ENCODE results near the gene SORCS3. TPM values are rescaled to one million over a fixed set of nuclear protein-coding genes. Genes with fewer than 3 reads are reported as not detected.
A peak's percentile ranks its signal among the peaks of the same experiment; 100 is the strongest.

The SORCS3 gene
- total RNA-seq, 1 donor from 2014 or later = 4.2 TPM

- no peaks in the 10 kb centered on the region for H3K36me3 Mint-ChIP-seq
- H3K4me1 Mint-ChIP-seq (ENCODE audit: unreplicated experiment) = peaks cover 5% of the 10 kb centered on the region
- DNase-seq (ENCODE audit: extremely low spot score, unreplicated experiment) = no peak
- H3K27ac Mint-ChIP-seq = no peak overlapping the region
- TF ChIP-seq CTCF (conservative IDR thresholded peaks at IDR 0.05) = peak; percentile 40
- peaks cover 87% of the 10 kb centered on the region for H3K27me3 Mint-ChIP-seq
- H3K4me3 Mint-ChIP-seq = peak overlapping the region; percentile 87
- no peaks in the 10 kb centered on the region for H3K9me3 Mint-ChIP-seq
Measured at GRCh38 chr10:104640339-104641186, 527 bp upstream of the SORCS3 start.

GRCh38 chr10:104641937-104642657, 1.0 kb downstream of the SORCS3 start:
- TF ChIP-seq CTCF (conservative IDR thresholded peaks at IDR 0.05) = no peak
- Mint-ChIP-seq H3K9me3 (no peaks in the 10 kb centered on the region), H3K4me1 (ENCODE audit: unreplicated experiment) (peaks cover 5% of the 10 kb centered on the region), H3K27ac (no peak overlapping the region), H3K36me3 (peaks cover 3% of the 10 kb centered on the region), H3K4me3 (peak overlapping the region; percentile 88), H3K27me3 (peaks cover 88% of the 10 kb centered on the region)
- no peak for DNase-seq (ENCODE audit: extremely low spot score, unreplicated experiment)

- peaks cover 3% of the 10 kb centered on the region for H3K36me3 Mint-ChIP-seq
- H3K27ac Mint-ChIP-seq = no peak overlapping the region
- TF ChIP-seq CTCF (conservative IDR thresholded peaks at IDR 0.05) = peak; percentile 81
- peaks cover 88% of the 10 kb centered on the region for H3K27me3 Mint-ChIP-seq
- H3K4me1 Mint-ChIP-seq (ENCODE audit: unreplicated experiment) = peaks cover 10% of the 10 kb centered on the region
- peak overlapping the region; percentile 88 for H3K4me3 Mint-ChIP-seq
- peak; percentile 85 for DNase-seq (ENCODE audit: extremely low spot score, unreplicated experiment)
- no peaks in the 10 kb centered on the region for H3K9me3 Mint-ChIP-seq
Measured at GRCh38 chr10:104642658-104643302, 1.7 kb downstream of the SORCS3 start.

- Mint-ChIP-seq H3K36me3 (peaks cover 3% of the 10 kb centered on the region), H3K27ac (no peak overlapping the region), H3K9me3 (no peaks in the 10 kb centered on the region), H3K27me3 (peaks cover 88% of the 10 kb centered on the region), H3K4me3 (peak overlapping the region; percentile 88), H3K4me1 (ENCODE audit: unreplicated experiment) (peaks cover 12% of the 10 kb centered on the region)
- no peak for TF ChIP-seq CTCF (conservative IDR thresholded peaks at IDR 0.05)
- no peak for DNase-seq (ENCODE audit: extremely low spot score, unreplicated experiment)
Measured at GRCh38 chr10:104643303-104643663, 2.2 kb downstream of the SORCS3 start.

- H3K9me3 Mint-ChIP-seq = no peaks in the 10 kb centered on the region
- TF ChIP-seq CTCF (conservative IDR thresholded peaks at IDR 0.05) = no peak
- peaks cover 76% of the 10 kb centered on the region for H3K27me3 Mint-ChIP-seq
- H3K36me3 Mint-ChIP-seq = peaks cover 3% of the 10 kb centered on the region
- H3K4me1 Mint-ChIP-seq (ENCODE audit: unreplicated experiment) = peaks cover 16% of the 10 kb centered on the region
- no peak for DNase-seq (ENCODE audit: extremely low spot score, unreplicated experiment)
- H3K27ac Mint-ChIP-seq = no peak overlapping the region
- H3K4me3 Mint-ChIP-seq = no peak overlapping the region
Measured at GRCh38 chr10:104646146-104646545, 5.1 kb downstream of the SORCS3 start.
